ENCODE data around the gene GNG2. TPM values are rescaled to one million over a fixed set of nuclear protein-coding genes. Genes with fewer than 3 reads are reported as not detected.

Gene GNG2
- total and polyA plus RNA-seq, 2 experiments from 2014 or later: 9.9 to 14.8 TPM

DNA sequence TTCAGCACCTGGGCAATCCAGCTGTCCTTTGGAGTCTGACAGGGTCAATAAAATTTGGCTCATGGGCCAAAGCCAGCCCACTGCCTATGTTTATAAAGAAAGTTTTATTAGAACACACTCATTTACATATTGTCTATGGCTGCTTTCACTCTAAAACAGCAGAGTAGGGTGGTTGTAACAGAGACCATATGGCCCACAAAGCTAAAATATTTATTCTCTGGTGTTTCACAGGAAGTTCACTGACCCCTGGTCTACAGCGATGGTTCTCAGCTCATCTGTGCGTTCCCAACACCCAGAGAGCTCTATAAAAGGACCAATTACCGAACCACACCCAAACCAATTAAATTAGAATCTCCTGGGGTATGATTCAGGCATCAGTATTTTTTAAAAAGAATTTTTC lies 91.2 kb downstream of the GNG2 start:
- Mint-ChIP-seq H3K9me3 (peaks cover 4% of the 10 kb centered on the region; the same call in 1 of the 3 replicates), H3K4me1 (no peaks in the 10 kb centered on the region), H3K36me3 (ENCODE audit: low read depth) (no peaks in the 10 kb centered on the region; the same call in 2 of the 3 replicates), H3K27ac (no peak overlapping the region), H3K4me3 (no peak overlapping the region), H3K27me3 (ENCODE audit: insufficient read depth, low read depth, poor library complexity) (no peaks in the 10 kb centered on the region)
- no peak overlapping the region for H3K4me2 ChIP-seq
- H3K9me2 ChIP-seq (ENCODE audit: insufficient read depth): peaks cover 6% of the 10 kb centered on the region; the same call in 1 of the 2 replicates
- TF ChIP-seq ZNF114 (CRISPR knock-in tag; IDR thresholded peaks at IDR 0.05): no peak
- TF ChIP-seq, protein P1, sequence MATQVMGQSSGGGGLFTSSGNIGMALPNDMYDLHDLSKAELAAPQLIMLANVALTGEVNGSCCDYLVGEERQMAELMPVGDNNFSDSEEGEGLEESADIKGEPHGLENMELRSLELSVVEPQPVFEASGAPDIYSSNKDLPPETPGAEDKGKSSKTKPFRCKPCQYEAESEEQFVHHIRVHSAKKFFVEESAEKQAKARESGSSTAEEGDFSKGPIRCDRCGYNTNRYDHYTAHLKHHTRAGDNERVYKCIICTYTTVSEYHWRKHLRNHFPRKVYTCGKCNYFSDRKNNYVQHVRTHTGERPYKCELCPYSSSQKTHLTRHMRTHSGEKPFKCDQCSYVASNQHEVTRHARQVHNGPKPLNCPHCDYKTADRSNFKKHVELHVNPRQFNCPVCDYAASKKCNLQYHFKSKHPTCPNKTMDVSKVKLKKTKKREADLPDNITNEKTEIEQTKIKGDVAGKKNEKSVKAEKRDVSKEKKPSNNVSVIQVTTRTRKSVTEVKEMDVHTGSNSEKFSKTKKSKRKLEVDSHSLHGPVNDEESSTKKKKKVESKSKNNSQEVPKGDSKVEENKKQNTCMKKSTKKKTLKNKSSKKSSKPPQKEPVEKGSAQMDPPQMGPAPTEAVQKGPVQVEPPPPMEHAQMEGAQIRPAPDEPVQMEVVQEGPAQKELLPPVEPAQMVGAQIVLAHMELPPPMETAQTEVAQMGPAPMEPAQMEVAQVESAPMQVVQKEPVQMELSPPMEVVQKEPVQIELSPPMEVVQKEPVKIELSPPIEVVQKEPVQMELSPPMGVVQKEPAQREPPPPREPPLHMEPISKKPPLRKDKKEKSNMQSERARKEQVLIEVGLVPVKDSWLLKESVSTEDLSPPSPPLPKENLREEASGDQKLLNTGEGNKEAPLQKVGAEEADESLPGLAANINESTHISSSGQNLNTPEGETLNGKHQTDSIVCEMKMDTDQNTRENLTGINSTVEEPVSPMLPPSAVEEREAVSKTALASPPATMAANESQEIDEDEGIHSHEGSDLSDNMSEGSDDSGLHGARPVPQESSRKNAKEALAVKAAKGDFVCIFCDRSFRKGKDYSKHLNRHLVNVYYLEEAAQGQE (IDR thresholded peaks at IDR 0.05; ENCODE audit: unreplicated experiment): no peak
- TF ChIP-seq ZNF331 (CRISPR knock-in tag; IDR thresholded peaks at IDR 0.05; ENCODE audit: low read depth): no peak
- TF ChIP-seq, protein P2, sequence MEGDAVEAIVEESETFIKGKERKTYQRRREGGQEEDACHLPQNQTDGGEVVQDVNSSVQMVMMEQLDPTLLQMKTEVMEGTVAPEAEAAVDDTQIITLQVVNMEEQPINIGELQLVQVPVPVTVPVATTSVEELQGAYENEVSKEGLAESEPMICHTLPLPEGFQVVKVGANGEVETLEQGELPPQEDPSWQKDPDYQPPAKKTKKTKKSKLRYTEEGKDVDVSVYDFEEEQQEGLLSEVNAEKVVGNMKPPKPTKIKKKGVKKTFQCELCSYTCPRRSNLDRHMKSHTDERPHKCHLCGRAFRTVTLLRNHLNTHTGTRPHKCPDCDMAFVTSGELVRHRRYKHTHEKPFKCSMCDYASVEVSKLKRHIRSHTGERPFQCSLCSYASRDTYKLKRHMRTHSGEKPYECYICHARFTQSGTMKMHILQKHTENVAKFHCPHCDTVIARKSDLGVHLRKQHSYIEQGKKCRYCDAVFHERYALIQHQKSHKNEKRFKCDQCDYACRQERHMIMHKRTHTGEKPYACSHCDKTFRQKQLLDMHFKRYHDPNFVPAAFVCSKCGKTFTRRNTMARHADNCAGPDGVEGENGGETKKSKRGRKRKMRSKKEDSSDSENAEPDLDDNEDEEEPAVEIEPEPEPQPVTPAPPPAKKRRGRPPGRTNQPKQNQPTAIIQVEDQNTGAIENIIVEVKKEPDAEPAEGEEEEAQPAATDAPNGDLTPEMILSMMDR (conservative IDR thresholded peaks at IDR 0.05; ENCODE audit: low read depth in 2 of 2): no peak
- no peak for TF ChIP-seq EZH2phosphoT487 (IDR thresholded peaks at IDR 0.05; ENCODE audit: unreplicated experiment)
- TF ChIP-seq JUNB (IDR thresholded peaks at IDR 0.05; ENCODE audit: unreplicated experiment): no peak
- TF ChIP-seq, protein P3, sequence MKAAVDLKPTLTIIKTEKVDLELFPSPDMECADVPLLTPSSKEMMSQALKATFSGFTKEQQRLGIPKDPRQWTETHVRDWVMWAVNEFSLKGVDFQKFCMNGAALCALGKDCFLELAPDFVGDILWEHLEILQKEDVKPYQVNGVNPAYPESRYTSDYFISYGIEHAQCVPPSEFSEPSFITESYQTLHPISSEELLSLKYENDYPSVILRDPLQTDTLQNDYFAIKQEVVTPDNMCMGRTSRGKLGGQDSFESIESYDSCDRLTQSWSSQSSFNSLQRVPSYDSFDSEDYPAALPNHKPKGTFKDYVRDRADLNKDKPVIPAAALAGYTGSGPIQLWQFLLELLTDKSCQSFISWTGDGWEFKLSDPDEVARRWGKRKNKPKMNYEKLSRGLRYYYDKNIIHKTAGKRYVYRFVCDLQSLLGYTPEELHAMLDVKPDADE (IDR thresholded peaks at IDR 0.05): no peak
- no peak for TF ChIP-seq POLR2AphosphoS5 (IDR thresholded peaks at IDR 0.05; ENCODE audit: low read depth)
- TF ChIP-seq, protein P4, sequence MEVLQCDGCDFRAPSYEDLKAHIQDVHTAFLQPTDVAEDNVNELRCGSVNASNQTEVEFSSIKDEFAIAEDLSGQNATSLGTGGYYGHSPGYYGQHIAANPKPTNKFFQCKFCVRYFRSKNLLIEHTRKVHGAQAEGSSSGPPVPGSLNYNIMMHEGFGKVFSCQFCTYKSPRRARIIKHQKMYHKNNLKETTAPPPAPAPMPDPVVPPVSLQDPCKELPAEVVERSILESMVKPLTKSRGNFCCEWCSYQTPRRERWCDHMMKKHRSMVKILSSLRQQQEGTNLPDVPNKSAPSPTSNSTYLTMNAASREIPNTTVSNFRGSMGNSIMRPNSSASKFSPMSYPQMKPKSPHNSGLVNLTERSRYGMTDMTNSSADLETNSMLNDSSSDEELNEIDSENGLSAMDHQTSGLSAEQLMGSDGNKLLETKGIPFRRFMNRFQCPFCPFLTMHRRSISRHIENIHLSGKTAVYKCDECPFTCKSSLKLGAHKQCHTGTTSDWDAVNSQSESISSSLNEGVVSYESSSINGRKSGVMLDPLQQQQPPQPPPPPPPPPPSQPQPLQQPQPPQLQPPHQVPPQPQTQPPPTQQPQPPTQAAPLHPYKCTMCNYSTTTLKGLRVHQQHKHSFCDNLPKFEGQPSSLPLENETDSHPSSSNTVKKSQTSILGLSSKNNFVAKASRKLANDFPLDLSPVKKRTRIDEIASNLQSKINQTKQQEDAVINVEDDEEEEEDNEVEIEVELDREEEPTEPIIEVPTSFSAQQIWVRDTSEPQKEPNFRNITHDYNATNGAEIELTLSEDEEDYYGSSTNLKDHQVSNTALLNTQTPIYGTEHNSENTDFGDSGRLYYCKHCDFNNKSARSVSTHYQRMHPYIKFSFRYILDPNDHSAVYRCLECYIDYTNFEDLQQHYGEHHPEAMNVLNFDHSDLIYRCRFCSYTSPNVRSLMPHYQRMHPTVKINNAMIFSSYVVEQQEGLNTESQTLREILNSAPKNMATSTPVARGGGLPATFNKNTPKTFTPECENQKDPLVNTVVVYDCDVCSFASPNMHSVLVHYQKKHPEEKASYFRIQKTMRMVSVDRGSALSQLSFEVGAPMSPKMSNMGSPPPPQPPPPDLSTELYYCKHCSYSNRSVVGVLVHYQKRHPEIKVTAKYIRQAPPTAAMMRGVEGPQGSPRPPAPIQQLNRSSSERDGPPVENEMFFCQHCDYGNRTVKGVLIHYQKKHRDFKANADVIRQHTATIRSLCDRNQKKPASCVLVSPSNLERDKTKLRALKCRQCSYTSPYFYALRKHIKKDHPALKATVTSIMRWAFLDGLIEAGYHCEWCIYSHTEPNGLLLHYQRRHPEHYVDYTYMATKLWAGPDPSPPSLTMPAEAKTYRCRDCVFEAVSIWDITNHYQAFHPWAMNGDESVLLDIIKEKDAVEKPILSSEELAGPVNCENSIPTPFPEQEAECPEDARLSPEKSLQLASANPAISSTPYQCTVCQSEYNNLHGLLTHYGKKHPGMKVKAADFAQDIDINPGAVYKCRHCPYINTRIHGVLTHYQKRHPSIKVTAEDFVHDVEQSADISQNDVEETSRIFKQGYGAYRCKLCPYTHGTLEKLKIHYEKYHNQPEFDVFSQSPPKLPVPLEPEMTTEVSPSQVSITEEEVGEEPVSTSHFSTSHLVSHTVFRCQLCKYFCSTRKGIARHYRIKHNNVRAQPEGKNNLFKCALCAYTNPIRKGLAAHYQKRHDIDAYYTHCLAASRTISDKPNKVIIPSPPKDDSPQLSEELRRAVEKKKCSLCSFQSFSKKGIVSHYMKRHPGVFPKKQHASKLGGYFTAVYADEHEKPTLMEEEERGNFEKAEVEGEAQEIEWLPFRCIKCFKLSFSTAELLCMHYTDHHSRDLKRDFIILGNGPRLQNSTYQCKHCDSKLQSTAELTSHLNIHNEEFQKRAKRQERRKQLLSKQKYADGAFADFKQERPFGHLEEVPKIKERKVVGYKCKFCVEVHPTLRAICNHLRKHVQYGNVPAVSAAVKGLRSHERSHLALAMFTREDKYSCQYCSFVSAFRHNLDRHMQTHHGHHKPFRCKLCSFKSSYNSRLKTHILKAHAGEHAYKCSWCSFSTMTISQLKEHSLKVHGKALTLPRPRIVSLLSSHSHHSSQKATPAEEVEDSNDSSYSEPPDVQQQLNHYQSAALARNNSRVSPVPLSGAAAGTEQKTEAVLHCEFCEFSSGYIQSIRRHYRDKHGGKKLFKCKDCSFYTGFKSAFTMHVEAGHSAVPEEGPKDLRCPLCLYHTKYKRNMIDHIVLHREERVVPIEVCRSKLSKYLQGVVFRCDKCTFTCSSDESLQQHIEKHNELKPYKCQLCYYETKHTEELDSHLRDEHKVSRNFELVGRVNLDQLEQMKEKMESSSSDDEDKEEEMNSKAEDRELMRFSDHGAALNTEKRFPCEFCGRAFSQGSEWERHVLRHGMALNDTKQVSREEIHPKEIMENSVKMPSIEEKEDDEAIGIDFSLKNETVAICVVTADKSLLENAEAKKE (CRISPR knock-in tag; IDR thresholded peaks at IDR 0.05): no peak
- TF ChIP-seq EZH2 (IDR thresholded peaks at IDR 0.05; ENCODE audit: low read depth, unreplicated experiment): no peak
- TF ChIP-seq NANOG (IDR thresholded peaks at IDR 0.05; ENCODE audit: borderline replicate concordance): no peak
- no peak for TF ChIP-seq CREB1 (CRISPR knock-in tag; IDR thresholded peaks at IDR 0.05; ENCODE audit: low read depth)
- no peak for TF ChIP-seq STAT1 (IDR thresholded peaks at IDR 0.05; ENCODE audit: unreplicated experiment)
- H3K27ac ChIP-seq (ENCODE audit: low read depth): no peak overlapping the region
- no peaks in the 10 kb centered on the region for H3K36me3 ChIP-seq (ENCODE audit: insufficient read depth)
- no peak overlapping the region for H2AFZ ChIP-seq
- H3K79me2 ChIP-seq (replicated peaks; ENCODE audit: insufficient read depth): no peaks in the 10 kb centered on the region
- DNase-seq (ENCODE audit: low spot score) (no peak), ATAC-seq (no peak)
- no peaks in the 10 kb centered on the region for H3K27me3 ChIP-seq (ENCODE audit: insufficient read depth)
- H3K4me3 ChIP-seq: no peak overlapping the region
- no peaks in the 10 kb centered on the region for H3K4me1 ChIP-seq (ENCODE audit: insufficient read depth)
- H3F3A ChIP-seq (replicated peaks; ENCODE audit: low read depth): no peaks in the 10 kb centered on the region
- H4K20me1 ChIP-seq (replicated peaks; ENCODE audit: insufficient read depth): no peaks in the 10 kb centered on the region
